LHCN-M2 (cell line): Measurements from ENCODE around the gene PLVAP. TPM values are rescaled to one million over a fixed set of nuclear protein-coding genes. Genes with fewer than 3 reads are reported as not detected.

Experiments
- DNase-seq: peaks from one replicate; pipeline ENCODE4 v3.0.0-alpha.2; 2012; ENCODE audit warnings: low read depth
- total RNA-seq: library from RNA; depleted of rRNA; stranded (reverse); fragments of >200 nt; gene quantifications from 2 replicates; pipeline ENCODE4 v1.2.3, GENCODE V29; 2014

The PLVAP gene
- total RNA-seq, 1 experiment from 2014 or later, result not detected

DNA sequence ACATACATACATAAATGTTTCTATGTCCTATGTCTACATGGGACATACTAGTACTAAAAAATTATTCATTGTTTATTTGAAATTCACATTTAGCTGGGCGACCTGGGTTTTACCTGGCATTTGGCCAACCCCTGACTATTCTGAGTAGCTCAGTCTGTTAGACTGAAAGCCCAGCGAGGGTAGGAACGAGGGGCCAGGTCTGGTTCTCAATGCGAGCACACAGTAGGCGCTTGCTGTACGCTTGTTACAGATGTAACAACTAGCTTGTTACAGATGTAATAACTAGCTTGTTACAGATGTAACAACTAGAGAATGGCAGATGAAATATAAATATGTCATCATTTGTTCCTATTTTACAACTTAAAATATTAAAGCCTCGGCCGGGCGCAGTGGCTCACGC is 41.6 kb downstream of the PLVAP start:
- no peak for DNase-seq

- peak; percentile 98 for DNase-seq
Observed at GRCh38 chr19:17334414-17335409, 42.4 kb downstream of the PLVAP start, which contains the start of gene ANO8. ANO8 (minus strand) TSS chr19:17334855; CDS start chr19:17334670, 185 bp downstream.

DNA sequence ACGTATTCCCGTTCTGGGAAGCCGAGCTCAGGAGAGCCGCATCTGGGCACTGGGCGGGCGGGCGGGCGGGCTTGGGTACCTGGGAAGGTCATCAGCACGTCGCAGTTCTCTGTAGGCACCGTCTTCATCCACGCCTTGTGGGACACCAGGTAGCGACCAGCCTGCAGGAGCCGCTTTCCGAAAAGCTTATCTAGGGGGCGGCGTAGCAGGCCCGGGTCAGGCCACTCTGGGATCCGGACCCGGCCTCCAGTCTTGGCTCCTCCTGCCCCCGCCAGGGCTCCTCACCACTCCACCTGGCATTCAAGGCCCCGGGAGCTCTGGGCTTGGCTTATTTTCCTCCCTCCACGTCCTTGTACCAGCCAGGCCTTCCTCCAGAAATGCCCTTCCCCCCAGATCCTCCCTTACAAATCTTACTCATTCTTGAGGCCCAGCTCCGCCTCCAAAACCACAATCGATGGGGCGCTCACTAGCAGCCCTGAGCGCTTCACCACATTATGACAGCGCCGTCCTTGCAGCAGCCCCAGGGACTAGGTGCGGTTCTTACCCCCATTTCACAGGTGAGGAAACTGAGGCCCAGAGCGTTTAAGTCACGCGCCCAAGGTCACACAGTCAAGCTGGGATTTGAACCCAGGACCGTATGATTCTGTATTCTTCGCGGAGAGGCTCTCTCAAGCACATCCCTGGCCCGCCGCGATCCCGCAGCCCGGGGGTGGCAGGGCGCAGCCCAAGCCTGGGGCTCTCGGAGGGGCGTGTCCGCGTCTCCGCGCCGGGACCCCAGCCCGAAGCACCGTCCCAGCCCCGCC is 43.3 kb downstream of the PLVAP start:
- peak; percentile 70 for DNase-seq

GRCh38 chr19:17332677-17333581 is 44.2 kb downstream of the PLVAP start:
- peak; percentile 63 for DNase-seq

GRCh38 chr19:17332360-17332676 is 44.8 kb downstream of the PLVAP start:
- no peak for DNase-seq

GRCh38 chr19:17331045-17331558 is 46.0 kb downstream of the PLVAP start:
- DNase-seq, result no peak

GRCh38 chr19:17330262-17331044 is 46.7 kb downstream of the PLVAP start:
- DNase-seq, result no peak

DNA sequence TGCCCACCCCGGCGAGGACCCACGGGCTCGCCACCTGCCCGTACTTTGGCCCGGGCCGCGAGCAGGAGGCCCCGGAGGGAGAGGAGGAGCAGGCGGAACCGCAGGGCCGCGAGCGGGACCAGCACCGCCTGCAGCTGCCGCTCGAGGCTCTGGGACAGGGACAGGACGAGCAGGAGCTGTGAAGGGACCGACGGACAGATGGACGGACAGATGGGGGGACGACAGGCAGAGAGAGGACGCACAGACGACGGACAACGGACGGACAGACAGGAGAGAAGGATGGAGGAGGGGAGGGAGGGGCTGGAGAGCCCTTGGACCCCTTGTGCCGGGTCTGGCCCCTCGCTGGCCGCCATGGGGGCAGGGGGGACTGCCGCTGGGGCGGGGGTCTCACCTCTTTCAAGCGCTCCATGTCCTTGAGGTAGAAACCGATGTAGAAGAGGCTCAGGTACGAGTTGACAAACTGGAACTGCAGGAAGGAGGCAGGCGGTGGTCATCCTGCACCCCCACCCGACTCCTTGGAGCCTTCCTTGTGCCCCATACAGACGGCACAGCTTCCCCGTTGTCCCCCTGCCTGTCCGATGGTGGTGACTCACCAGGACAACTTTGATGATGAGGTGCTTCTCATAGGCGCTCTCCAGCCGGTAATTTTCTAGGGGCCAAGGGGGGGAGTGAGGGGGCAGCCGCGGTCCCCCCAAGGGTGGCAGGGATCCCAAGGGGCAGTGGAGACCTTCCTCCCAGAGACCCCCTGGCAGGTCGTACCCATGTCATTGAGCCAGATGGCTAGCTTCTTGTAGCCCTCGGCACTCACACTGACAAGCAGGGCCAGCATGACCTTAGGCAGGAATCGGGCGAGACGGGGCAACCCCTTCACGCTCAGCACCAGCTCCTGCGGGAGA is 47.5 kb downstream of the PLVAP start:
- no peak for DNase-seq

DNA sequence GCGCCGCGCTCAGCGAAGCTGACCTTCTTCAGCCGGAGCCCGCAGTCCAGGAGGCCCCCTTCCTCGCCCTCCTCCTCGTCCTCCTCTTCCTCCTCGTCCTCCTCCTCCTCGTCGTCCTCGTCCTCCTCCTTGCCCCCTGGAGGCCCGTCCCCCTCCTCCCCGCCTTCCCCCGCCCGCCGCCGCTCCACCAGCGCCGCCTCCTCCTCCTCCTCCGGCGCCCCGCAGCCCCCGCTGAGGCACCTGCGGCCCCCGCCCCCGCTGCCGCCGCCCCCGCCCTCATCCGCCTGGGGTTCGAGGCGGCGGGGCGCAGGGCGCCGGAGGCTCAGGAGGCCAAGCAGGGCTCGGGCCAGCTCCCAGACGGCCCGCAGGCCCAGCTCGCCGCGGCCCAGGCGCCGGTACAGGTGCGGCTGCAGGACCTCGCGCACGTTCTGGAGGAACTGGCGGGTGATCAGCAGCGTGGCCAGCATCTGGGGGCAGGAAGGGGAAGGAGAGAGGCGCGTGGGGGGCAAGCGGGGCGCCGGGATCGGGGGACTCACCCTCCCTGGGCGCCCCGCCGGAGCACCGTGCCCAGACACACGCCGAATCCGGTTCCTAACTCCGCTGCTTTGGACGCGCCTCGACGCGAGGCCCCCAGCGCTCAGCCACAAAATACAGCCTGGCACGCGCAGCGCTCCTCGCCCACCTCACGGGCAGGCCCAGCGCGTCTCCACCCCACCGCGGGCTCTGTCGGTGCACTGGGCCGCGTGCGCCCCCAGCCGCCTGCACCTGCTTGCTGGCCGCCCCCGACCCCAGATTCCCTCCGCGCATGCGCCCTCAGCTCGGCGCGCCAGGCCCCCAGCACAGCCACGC is 48.4 kb downstream of the PLVAP start:
- DNase-seq, result no peak

GRCh38 chr19:17327654-17328516 is 49.3 kb downstream of the PLVAP start:
- DNase-seq, result no peak

- no peak for DNase-seq
Observed at GRCh38 chr19:17327068-17327653, 50.0 kb downstream of the PLVAP start.

DNA sequence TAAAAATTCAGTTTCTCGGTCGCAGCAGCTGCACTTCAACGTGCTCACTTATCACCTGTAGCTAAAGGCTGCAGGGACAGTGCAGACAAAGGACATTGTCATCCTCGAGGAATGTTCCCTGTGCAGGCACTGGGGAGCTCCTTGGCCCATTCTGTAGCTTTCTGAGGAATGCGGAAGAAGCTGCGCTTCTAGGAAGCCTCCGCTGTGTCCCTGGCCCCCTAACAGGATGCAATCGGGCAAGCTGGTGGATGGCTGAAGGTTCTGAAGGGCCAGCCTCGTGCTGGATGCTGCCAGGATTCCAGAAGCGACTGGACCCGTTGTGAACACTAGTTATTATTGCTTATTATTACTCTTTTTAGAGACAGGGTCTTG is 50.6 kb downstream of the PLVAP start:
- DNase-seq, result no peak

- DNase-seq, result no peak
Observed at GRCh38 chr19:17325881-17326594, 51.1 kb downstream of the PLVAP start.

GRCh38 chr19:17325133-17325532 is 52.0 kb downstream of the PLVAP start:
- DNase-seq, result no peak

DNA sequence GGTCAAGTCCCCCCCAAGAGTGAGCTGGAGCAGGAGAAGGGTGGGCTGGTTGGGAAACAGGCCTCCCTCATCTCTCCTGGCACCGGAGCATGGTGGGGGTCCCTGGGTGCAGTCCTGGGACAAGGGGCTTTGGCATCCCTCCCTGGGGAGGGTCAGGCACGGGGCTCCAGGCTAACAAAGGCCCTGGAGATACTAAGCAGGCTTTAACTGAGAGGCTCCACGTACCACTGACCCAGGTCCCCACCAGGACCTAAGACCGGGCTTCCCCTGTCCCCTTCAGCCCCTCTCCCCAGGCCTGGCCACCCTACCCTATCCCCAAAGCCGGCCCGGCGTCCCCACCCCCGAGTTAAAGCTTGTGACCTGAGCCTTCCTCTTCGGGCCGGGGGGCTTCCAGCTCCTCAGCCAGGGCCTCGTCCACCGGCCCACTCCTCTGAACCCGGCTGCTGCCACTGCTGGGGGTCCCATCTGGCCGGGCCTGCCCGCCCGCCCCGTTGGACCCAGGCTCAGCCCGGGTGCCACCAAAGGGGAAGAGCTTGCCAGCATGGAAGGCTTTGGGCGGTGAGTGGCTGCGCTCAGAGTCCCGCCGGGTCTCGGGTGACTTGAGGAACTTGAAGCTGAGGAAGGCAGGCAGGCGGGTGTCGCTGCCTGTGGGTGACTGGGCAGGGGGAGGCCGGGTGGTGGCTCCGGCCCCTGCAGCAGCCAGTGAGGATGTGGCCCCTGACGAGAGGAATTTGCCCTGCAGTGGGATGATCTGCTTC is 52.6 kb downstream of the PLVAP start:
- no peak for DNase-seq

GRCh38 chr19:17323964-17324332 is 53.2 kb downstream of the PLVAP start:
- no peak for DNase-seq
